Measurements from ENCODE around the gene SSX2IP.
"Not testable (repeated sequence)": the region's sequence is repeated elsewhere in the genome, so short reads cannot be mapped to it uniquely, and the experiment has no call there.

DNA sequence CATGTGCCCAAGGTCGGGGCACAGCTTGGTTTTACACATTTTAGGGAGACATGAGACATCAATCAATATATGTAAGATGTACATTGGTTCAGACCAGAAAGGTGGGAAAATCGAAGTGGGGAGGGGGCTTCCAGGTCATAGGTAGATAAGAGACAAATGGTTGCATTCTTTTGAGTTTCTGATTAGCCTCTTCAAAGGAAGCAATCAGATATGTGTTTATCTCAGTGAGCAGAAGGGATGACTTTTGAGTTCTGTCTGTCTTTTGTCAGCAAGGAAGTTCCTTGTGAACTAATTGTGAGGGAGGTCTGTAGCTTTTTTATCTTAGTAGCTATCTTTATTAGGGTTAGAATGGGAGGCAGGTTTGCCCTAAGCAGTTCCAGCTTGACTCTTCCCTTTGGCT is 31.6 kb upstream of the SSX2IP start:
- TF ChIP-seq, protein P1, sequence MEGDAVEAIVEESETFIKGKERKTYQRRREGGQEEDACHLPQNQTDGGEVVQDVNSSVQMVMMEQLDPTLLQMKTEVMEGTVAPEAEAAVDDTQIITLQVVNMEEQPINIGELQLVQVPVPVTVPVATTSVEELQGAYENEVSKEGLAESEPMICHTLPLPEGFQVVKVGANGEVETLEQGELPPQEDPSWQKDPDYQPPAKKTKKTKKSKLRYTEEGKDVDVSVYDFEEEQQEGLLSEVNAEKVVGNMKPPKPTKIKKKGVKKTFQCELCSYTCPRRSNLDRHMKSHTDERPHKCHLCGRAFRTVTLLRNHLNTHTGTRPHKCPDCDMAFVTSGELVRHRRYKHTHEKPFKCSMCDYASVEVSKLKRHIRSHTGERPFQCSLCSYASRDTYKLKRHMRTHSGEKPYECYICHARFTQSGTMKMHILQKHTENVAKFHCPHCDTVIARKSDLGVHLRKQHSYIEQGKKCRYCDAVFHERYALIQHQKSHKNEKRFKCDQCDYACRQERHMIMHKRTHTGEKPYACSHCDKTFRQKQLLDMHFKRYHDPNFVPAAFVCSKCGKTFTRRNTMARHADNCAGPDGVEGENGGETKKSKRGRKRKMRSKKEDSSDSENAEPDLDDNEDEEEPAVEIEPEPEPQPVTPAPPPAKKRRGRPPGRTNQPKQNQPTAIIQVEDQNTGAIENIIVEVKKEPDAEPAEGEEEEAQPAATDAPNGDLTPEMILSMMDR (IDR thresholded peaks at IDR 0.05): not testable (repeated sequence)
- not testable (repeated sequence) for TF ChIP-seq POLR2A (IDR thresholded peaks at IDR 0.05)

All from right lobe of liver (tissue), 4 donors.